Cortex of kidney (tissue), 1 donor: ENCODE results near the gene CCNI2.
A peak's percentile ranks its signal among the peaks of the same experiment; 100 is the strongest.

Experiments
- DNase-seq: peaks from one replicate; lab custom pipeline; 2025; lab: John Stamatoyannopoulos, UW

The CCNI2 gene, protein sequence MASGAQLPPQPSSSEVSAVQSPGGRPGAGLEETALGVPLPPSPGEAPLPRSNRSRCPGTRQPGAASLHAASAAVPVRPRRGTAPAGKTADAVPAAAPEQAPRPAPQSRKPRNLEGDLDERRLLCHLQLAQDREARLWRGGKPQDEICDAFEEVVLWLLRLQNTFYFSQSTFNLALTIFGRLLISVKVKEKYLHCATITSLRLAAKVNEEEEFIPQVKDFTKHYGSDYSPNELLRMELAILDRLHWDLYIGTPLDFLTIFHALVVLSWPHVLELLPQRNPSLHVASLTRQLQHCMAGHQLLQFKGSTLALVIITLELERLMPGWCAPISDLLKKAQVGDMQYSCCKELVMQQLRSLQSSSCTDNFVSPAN

GRCh38 chr5:132746954-132747615, at the start of gene CCNI2:
Gene CCNI2 (plus strand): TSS chr5:132747426. CDS start chr5:132747496, 70 bp downstream.
- DNase-seq = no peak

GRCh38 chr5:132704875-132705274, 42.4 kb upstream of the CCNI2 start:
- no peak for DNase-seq

- no peak for DNase-seq
Measured at GRCh38 chr5:132708645-132709044, 38.6 kb upstream of the CCNI2 start.

GRCh38 chr5:132714456-132715307, 32.5 kb upstream of the CCNI2 start:
- no peak for DNase-seq

GRCh38 chr5:132718544-132719312, 28.5 kb upstream of the CCNI2 start:
- no peak for DNase-seq

GRCh38 chr5:132725745-132726144, 21.5 kb upstream of the CCNI2 start:
- no peak for DNase-seq

GRCh38 chr5:132729896-132730295, 17.3 kb upstream of the CCNI2 start:
- DNase-seq = no peak

GRCh38 chr5:132733499-132734148, 13.6 kb upstream of the CCNI2 start:
- no peak for DNase-seq

DNA sequence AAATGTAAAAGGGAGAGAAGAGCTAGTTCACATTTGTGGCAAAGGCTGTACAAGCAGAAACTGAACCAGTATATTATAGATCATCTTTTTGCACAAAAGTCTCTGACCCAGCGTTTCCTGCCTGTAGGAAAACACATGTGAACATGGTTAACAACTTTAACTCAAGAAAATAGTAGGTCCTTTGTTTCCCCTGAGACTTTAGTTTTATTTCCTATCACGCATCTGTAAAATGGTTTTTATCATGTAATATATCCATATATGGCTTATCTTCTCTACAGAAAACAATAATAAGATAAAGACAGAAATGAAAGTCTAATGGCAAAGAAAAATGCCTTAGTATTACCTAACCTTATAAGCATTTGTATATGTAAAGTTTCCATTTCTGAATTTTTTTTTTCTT, 12.5 kb upstream of the CCNI2 start:
- DNase-seq = no peak

GRCh38 chr5:132736853-132737833, 10.1 kb upstream of the CCNI2 start, which contains the start of gene KIF3A:
Gene KIF3A (minus strand): TSS chr5:132737546. CDS start chr5:132737419, 127 bp downstream.
- peak; percentile 93 for DNase-seq

DNA sequence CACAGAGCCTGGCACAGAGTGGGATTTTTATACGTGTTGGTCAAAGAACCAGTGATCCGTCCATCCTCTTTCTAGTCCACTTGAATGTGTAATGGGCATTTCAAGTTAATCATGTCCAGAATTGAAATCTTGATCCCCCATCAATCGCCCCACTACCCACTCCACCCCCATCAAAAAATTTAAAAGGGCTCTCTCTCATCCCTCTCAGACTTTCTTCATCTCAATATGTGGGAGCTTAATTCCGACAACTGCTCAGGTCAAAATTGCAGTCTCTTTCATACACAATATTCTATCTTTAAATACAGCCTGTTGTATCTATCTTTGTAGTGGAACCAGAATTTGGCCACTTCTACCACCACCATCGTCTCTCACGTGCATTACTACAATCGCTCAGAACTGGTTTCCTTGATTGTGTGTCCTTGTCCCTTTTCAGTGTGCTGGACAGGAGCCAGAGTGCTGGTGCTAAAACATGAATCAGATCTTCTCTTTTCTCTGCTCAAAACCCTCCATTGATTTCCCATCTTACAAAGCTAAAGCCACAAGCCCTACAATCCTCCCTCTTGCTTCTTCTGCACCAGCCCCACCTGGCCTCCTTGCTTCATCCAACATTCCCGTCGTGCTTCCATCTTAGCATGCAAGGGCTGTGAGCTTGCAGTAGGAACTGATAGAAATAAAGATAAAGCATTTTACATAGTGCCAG, 9.1 kb upstream of the CCNI2 start:
- DNase-seq = no peak

DNA sequence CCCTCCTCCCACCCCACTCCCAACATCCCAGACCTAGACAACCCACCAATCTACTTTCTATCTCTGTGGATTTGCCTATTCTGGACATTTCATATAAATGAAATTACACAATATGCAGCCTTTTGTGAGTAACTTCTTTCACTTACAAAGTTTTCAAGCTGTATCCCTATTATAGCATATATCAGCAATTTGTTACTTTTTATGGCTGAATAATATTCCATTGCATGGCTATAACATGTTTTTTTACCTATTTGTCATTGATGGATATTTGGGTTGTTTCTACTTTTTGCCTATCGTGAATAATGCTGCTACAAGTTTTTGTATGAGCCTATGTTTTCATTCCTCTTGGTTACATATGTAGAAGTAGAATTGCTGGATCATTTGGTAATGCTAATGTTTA, 8.0 kb upstream of the CCNI2 start:
- DNase-seq = no peak

DNA sequence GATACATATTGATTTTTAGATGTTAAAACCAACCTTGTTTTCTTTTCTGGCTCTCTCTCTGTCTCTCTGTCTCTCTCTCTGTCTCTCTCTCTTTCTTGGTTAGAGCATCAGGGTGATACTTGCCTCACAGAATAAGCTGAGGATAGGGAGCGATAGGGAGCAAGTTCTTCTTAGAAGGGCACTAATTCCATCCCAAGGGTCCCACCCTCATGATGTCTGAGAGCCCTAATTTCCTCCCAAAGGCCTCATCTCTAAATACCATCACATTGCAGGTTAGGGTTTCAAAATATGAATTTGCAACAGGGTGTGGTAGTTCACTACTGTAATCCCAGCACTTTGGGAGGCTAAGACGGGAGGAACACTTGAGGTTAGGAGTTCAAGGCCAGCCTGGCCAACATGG, 5.1 kb upstream of the CCNI2 start:
- no peak for DNase-seq

DNA sequence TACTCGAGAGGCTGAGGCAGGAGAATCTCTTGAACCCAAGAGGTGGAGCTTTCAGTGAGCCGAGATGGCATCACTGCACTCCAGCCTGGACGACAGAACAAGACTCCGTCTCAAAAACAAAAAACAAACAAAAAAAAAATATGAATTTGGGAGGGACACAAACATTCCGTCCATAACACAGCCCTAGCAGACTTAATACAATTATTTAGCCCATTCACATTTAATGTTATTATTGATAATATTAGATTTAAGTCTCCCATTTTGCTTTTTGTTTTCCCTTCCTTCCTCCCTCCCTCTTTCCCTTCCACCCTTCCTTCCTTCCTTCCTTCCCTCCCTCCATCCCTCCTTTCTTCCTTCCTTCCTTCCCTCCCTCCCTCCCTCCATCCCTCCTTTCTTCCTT, 4.6 kb upstream of the CCNI2 start:
- DNase-seq = no peak

GRCh38 chr5:132744659-132745058, 2.6 kb upstream of the CCNI2 start:
- DNase-seq = no peak

- no peak for DNase-seq
Measured at GRCh38 chr5:132746592-132746953, 653 bp upstream of the CCNI2 start.

- no peak for DNase-seq
Measured at GRCh38 chr5:132747616-132748440, 602 bp downstream of the CCNI2 start.

- no peak for DNase-seq
Measured at GRCh38 chr5:132748522-132749000, 1.3 kb downstream of the CCNI2 start.
